HG03342 (cell line): ENCODE data around the gene FN1.
"Not testable (repeated sequence)": the region's sequence is repeated elsewhere in the genome, so short reads cannot be mapped to it uniquely, and the experiment has no call there.

Experiments
- ATAC-seq: cut with Tn5 transposase; IDR thresholded peaks from one replicate; pipeline ENCODE4 v1.9.1; 2021; ENCODE audit warnings: mild to moderate bottlenecking, moderate library complexity; ENCODE audit not compliant: unreplicated experiment

The FN1 gene

DNA sequence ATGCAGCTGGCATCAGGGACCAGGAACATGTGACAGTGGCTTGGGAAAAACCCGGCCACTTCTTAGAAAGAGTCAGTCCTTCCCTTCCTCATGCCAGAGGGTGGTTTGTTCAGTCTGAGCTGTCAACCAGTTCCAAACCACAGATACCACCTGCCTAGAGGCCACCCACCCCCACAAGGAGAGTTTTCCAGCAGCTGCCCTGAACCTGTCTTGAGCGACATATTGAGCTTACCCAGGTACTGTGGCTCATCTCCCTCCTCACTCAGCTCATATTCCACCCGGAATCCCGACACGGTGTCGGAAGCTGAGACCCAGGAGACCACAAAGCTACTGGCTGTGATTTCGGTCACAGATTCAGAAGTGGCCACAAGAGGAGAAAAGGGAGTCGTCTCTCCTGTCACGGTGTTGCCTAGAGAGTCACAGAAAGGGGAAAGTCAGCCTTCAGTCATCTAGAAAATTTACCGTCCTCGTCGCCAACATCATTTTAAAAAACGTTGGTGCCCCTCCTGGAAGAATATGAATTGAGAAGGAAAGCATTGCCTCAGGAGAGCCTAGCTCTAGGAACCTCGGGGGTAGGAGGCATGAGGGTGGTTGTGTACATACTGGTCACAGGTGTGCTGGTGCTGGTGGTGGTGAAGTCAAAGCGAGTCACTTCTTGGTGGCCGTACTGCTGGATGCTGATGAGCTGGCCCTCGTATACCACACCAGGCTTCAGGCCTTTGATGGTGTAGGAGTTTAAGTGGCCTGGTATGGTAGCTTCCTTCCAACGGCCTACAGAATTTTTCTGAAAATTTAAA, 26.3 kb downstream of the FN1 start:
- ATAC-seq, result no peak

DNA sequence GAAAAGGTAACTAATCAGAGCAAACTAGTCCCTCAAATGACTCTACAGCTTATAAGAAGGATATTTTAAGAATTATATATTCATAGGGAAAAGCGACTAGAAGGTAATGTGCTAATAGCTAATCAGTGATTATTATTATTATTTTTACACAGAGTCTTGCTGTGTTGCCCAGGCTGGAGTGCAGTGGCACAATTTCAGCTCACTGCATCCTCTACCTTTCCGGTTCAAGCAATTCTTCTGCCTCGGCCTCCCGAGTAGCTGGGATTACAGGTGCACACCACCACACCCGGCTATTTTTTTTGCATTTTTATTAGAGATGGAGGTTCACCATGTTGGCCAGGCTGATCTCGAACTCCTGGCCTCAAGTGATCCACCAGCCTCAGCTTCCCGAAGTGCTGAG, 27.4 kb downstream of the FN1 start:
- ATAC-seq, result not testable (repeated sequence)

DNA sequence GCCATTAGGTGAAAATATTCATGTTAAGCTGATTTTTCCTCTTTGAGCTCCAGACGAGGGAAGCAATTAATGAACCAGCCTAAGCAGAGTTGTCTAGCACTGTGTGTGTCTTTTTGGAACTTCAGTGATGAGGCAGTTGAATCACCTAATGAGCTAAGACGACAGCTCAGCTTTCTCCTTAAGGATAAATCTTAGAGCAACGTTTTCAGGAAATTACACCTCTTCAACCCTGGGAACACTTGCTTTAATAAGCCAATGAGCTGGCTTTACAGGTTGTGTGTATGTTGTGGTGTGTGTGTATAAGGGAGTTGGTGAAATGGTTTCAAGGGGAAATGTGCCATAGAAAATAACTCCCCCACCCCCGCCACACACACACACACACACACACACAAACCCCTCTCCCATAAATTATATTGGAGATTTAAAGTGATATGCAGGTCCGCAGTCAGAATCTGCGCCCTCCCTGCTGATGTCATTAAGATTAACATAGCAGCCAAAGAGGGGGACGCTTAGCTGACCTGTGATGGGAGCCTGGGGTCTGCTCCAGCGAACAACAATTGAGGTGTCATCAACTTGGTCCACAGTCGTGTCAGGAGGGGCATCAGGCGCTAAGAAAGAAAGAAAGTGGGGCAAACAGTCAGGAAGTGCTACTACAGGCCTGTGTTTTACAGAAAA, 28.1 kb downstream of the FN1 start:
- no peak for ATAC-seq

DNA sequence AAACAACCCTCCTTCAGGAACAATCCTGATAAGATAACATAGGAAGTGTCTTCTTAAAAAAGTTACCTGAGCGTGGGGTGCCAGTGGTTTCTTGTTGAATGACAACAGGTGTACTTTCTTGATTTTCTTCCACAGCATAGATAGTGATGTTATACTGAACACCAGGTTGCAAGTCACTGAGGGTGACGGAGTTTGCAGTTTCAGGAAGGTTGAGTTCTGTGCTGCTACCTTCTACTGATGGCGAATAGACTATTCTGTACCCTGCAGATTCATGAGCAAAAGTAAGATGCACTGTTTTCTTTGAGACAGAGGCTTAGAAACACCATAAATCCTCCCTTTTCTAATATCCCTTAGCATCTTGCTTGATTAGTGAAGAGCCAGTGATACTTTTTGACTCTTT, 28.8 kb downstream of the FN1 start:
- ATAC-seq, result no peak

DNA sequence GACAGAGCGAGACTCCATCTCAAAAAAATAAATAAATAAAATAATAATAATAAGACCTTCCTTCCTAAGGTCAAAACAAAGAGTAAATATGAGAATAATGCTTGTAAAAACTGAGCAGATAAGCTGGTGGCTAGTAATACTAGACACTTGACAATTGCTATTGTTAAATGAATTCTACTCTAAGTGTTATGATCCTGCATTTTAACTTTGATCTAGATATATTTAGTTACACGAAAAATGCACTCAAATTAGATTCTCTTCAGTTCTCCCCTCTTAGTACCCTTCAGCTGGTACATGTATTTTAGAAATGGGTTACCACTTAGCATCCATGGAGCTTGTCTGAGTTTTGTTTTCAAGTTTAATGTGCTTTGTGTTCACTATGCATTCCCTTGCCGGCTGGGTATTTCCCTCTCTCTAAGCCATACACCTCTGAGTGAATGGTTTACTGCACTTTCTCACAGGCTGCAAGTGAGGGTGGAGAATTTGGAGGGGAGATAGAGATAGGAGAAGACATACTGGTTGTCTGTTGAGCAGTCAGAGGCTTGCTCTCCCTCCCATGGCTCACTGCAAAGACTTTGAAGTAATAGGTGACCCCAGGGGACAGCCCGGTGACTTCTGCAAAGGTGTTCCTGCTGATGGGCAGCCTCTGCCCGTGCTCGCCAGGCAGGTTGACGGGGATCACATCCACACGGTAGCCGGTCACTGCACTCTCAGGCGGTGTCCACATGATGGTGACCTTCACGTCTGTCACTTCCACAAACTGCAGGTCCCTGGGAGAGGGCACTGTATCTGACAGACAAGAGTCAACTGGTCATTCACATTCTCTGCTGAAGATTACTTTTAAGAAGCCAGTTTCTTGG, 29.9 kb downstream of the FN1 start:
- ATAC-seq, result no peak

DNA sequence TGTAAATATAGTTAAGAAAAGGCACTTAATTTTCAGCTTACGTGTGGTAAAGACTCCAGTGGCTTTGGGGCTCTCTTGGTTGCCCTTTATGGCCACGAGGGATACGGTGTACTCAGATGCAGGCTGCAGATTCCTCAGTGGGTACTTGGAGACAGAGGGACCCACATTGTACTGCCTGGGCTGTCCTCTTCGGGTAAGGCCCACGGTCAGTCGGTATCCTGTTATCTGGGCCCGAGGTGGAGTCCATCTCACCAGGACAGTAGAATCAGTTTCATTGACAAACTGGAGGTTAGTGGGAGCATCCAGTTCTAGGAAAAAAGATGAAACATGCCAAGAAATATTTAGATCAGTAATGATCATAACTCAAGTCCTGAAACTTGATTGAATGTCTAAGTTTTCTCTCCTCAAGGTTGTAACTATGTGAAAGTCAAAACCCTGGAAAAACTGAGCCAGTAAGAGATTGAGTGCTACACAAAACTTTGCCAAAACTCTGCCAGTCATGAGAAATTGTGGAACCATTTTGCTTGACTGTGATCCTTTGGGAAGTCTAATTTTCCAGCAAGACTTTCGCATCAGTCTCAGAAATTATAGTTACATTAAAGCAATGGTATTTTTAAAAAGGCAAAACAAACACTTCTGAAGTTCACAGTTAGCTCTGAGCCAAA, 31.4 kb downstream of the FN1 start:
- no peak for ATAC-seq

DNA sequence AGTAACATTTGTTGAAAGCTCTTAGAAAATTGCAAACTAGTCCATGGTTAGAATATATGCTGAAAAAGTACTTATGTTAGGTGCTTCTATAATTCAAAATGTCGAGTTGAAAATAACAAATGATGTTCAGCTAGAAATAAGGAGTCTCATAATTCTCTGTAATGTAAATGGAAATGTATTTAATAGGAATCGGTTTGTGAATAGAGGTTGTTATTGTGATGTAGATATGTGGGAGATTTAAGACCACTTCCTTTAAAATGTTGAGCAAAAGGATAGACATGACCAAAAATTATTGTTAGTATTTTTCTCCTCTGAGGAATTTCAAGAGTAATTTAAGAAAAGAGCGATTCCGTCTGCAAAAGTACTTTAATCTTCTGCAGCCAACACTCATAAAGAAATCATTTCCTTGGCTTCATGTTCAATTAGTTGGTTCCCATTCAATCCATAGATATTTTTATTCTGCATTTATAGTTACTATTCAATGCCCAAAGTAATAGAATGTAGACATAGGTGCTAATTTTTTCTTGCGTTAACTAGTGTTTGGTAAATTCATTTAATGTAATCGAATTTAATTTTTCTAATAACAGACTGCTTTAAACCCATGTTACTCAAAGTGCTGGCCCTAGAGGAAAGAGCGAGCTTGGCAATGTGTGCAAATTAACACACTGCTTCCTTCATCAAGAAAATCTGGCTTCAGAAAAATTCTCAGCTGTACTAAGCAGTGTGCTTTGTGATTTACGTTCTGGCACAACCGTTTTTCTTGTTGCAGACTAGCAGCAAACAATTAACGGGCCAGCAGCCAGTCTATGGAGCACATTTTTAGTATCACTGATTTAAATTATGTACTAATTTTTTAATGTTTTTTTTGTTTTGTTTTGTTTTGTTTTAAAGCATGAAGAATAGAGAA, 32.2 kb downstream of the FN1 start:
- no peak for ATAC-seq

DNA sequence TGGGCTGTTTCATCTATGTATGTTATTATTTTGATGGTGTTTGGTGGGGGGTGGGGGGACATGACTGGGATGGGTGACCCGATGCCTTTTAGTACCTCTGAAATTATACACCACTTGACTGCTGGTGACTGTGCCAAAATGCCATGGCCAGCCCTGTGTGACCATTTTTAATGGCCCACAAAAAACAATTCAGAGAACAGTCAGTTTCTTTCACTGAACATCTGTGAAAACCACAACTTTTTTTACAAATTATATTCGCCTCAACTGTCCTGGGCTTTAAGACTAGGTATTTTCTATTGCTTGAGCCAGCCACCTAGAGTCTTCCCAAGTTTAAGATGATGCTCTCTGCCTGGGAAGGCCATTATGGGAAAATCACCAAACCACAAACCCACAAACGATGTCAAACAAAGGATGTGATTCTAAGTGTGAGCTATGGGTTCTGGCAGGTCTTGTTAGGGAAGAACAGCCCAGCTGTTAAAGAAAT, 33.9 kb downstream of the FN1 start:
- ATAC-seq, result no peak

DNA sequence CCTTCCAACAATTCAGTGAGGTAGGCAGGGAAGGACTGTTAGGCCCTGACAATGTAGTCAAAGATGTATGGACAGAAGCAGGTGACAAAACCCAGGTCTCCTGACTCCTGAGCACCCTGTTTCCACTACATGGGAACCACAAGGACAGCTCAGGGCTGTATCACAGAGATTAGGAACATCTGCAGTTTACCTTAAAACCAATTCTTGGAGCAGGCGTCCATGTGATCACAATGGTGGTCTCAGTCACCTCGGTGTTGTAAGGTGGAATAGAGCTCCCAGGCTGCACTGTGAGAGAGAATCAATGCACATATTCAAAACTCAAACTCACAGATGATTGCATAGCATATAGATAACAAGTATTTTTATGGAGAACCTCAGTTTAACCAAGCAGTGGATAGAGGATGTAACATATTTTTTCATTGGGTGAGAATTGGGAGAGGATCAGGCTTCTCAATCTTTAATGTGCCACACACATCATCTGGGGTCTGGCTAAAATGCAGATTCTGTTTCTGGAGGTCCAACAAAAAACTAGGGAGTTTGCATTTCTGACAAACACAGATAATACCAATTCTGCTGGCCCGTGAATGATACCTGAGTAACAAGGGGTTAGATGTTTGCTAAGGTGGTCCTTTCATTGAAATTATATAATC, 36.7 kb downstream of the FN1 start:
- ATAC-seq, result no peak

DNA sequence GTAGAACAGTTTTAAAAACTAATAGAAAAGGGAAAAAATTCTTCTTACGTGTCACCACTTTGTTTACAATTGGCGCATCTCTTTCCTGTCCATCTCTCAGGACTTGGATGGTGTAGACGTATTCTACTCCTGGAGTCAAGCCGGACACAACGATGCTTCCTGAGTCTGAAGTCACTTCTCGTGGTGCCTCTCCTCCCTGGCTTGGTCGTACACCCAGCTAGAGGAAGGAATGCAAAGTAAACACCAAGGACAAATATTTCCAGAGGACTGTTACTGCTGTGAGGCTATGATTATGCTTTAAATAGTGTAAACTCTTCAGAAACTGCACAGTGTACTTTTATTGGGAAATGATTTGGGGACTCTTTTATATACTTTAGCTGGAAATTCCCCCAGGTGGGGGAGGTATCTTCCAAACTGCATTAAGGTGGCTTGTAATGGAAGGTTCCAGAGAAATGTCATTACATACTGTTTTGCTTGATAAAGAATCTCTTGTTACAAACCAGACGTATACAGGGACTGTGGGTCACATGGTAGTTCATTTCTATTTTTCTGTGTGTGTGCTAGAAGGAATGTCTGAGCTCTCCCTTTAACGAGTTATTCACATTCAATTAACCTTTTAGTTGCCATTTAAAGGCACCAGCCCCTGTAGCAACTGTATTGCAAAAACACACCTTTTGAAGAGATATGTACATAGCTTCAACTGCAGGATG, 38.1 kb downstream of the FN1 start:
- no peak for ATAC-seq

DNA sequence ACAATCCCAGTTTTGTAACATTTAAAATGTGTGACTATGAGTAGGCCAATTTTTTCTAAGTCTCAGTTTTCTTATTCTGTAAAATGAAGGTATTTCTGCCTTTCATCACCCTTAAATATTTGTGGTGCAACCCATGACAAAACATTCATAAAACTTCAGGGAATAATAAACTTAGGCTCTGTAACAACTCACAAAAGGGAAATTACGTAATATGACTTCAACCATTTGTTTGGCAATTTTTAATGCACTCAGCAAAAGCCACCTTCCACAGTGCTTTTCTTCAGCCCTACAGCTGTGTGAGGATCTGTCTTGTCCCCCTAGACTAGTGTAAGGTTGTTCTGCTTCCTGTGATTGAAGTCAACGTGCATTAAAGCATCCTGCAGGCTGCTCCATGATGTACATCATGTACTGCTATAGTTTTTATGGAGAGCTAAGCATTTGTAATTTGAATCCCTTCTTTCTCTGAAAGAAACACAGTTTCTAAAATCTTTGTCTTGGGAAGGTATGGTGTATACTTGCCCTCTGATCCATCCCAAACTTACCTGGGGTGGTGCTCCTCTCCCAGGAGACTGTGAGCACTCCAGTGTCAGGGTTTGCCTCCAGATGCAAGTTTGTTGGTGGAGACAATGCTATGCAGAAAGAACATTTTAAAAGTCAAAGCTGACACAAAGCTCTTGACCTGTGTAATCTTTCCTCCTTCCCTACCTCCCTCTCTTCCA, 39.1 kb downstream of the FN1 start:
- ATAC-seq, result no peak

DNA sequence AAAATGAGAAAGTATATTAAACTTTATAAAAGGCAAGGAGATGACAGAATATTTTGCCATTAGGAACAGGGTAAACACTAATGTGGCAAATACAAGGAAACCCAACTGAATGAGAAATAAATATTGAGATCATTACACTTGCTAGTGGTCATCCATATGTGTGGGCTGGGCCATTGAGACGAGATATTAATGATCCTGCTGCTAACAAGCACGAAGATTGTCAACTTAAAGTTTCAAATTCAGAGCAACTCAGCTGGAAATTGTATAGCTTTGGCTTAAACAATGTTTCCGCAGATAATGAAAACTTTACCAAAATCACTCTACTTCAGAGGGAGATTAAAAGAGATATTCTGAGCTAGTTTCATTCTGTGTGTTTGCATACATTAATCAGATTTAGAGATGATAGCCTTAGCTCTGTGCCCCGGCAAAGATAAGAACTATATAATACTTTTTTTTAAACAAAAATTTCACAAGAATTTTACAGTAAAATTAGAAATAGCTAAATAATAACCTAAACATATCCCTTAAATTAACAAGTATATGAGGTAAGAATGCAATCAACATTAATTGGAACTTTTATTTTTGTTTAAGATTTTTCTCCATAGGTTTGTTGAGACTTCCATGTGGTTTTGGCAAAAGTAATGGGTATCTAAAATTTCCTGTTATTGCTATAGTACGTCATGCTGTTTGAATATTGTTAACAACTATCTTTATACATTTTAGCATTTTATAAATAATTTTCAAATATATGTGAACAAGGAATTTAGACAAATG, 40.0 kb downstream of the FN1 start:
- no peak for ATAC-seq

DNA sequence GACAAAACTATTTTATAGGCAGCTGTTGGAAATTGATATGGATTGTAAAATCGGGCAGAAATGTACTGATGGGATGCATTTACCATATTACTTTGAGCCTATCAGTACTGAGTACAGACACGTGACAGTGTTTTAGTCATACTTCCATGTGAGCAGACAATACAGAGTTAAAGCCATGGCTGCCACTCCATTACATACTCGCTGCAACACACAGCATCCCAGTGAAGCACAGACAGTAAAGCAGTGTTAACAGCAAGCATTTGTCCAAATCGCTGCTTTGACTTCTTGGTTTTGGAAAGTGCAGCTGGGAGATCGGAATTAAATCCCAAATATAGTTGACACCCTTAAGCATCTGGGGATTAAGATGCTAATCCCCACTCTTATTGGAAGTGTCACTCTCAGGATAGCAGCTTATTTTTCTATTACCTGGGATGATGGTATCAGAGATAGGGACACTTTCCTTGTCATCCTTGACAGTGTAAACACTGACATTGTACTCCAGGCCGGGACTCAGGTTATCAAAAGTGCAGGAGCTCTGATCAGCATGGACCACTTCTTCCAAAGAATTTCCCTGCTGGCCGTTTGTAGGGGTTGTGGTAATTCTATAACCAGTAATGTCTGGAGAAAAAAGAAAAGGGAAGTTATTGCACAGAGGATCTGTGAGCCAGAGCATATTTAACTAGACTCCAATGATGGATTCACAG, 41.6 kb downstream of the FN1 start:
- no peak for ATAC-seq

DNA sequence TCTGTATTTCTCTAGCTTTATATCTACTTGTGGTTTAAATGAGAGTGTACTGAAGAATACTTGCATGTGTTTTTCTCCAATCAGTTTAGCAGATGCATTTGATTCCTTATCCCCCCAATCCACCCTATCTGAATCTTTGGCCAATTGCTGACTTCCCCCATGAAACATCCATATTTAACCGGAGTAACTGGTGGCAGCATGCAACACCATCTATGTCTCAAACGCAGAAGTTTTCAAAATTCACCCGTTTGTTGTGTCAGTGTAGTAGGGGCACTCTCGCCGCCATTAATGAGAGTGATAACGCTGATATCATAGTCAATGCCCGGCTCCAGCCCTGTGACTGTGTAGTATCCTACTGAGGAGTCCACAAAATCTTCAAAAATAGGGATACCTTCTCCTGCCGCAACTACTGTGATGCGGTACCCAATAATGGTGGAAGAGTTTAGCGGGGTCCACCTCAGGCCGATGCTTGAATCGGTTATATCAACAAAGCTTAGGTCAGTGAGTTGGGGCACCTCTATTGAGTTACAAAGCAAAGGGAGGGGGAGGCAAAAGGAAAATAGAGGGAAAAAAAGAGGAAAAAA, 43.1 kb downstream of the FN1 start:
- ATAC-seq, result no peak

DNA sequence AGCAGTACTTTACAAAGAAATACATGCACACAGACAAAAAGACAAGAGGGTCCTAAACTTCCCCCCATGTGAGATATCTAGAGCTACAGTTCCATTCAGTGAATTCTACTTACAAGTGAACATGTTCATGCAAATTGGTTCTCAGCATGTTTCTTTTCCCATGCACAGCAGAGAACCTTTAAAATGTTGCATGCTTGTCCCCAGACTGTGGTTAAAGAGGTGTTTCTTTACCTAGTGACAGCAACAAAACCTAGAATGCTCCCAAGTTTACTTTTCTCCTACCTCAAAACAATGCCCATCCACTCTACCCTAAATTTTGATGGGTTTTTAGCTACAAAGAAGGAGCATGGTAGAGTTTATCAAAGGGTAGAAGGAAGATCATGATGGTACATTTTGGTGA, 43.7 kb downstream of the FN1 start:
- no peak for ATAC-seq

DNA sequence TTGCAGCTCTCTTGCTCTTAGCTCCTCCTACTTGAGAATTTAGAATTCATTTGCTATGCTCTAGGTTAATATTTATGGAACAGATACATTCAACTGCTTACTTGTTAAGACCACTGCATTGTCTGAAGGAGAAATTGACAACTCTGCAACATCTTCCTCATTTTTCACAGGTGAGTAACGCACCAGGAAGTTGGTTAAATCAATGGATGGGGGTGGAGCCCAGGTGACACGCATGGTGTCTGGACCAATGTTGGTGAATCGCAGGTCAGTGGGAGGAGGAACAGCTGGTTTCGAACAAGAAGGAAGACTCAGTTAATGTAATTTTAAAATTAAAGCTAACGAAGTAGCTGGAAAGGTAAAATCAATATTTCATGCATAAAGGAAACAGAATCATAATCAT, 44.3 kb downstream of the FN1 start:
- ATAC-seq, result no peak

DNA sequence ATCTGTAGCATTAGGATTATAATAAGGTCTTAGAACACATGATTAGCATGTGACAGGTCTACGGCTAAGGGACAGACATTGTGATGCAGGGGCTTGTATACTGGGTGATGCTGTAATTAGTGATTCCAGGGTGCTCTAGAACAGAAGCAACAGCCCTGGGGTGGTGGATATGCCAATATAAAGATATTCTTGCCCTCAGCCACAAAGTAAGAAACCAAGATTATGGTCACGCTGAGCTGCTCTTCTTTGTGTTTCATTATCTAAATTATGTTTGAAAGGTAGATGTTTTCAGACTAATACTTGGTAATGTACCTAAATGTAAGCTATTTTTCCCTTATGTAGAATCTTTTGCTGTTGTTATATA, 45.3 kb downstream of the FN1 start:
- no peak for ATAC-seq
